ENCODE results near the gene PIGN.

PIGN gene

DNA sequence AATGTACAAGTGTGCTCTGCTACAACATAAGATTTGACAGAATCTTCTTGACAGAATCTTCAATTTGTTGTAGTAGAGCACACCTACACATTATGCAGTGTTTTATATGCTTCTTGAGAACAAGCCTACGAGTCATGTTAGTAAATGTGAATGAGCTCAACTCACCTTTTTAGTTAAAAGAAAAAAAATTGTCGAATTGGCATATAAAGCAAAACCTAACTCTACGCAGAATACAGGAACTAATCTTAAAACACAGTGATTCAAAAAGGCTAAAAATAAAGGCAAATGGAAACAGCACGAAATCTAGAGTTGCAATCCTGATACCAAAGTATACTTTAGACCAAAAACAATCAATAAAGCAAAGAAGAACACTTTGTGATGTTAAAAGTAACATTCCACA, 87.9 kb downstream of the PIGN start:
- Histone ChIP-seq H3K9ac (no peak overlapping the region), H3K4me2 (no peak overlapping the region), H2AFZ (ENCODE audit: low read depth) (no peak overlapping the region), H3K4me1 (ENCODE audit: low read depth, poor library complexity, severe bottlenecking) (no peaks in the 10 kb centered on the region), H4K20me1 (ENCODE audit: insufficient read depth) (no peaks in the 10 kb centered on the region), H3K4me3 (IDR thresholded peaks at IDR 0.05; ENCODE audit: insufficient read depth, low read depth, low read length) (no peak overlapping the region), H3K27ac (no peak overlapping the region), H3K36me3 (ENCODE audit: insufficient read depth) (no peaks in the 10 kb centered on the region), H3K79me2 (ENCODE audit: insufficient read depth, low read depth) (no peaks in the 10 kb centered on the region), H3K27me3 (ENCODE audit: insufficient read depth, low read depth) (no peaks in the 10 kb centered on the region)
- TF ChIP-seq, protein P1, sequence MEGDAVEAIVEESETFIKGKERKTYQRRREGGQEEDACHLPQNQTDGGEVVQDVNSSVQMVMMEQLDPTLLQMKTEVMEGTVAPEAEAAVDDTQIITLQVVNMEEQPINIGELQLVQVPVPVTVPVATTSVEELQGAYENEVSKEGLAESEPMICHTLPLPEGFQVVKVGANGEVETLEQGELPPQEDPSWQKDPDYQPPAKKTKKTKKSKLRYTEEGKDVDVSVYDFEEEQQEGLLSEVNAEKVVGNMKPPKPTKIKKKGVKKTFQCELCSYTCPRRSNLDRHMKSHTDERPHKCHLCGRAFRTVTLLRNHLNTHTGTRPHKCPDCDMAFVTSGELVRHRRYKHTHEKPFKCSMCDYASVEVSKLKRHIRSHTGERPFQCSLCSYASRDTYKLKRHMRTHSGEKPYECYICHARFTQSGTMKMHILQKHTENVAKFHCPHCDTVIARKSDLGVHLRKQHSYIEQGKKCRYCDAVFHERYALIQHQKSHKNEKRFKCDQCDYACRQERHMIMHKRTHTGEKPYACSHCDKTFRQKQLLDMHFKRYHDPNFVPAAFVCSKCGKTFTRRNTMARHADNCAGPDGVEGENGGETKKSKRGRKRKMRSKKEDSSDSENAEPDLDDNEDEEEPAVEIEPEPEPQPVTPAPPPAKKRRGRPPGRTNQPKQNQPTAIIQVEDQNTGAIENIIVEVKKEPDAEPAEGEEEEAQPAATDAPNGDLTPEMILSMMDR (conservative IDR thresholded peaks at IDR 0.05; ENCODE audit: low read depth, low read length), result no peak

DNA sequence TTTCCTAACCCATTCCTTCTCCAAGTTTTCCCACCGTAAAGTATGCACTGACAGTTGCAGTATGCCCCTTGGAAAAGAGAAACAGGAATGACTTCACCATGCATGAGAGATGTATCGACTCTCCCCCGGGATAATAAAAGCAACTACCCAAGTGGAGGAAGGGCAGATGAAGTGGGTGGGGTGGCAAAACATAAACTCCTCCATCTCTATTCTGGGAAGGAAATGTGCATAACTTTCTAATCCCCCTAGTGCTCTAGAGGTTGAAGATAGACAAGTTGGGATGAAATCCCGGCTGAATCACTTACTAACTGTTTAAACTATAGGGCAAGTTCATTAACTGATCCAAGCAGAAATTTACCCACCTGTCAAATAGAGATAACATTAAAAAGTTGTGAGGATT, 89.2 kb downstream of the PIGN start:
- Histone ChIP-seq H3K4me2 (no peak overlapping the region), H3K9ac (no peak overlapping the region), H3K4me1 (ENCODE audit: low read depth, poor library complexity, severe bottlenecking) (no peaks in the 10 kb centered on the region), H4K20me1 (ENCODE audit: insufficient read depth) (no peaks in the 10 kb centered on the region), H2AFZ (ENCODE audit: low read depth) (no peak overlapping the region), H3K27ac (no peak overlapping the region), H3K36me3 (ENCODE audit: insufficient read depth) (no peaks in the 10 kb centered on the region), H3K27me3 (ENCODE audit: insufficient read depth, low read depth) (no peaks in the 10 kb centered on the region), H3K4me3 (IDR thresholded peaks at IDR 0.05; ENCODE audit: insufficient read depth, low read depth, low read length) (no peak overlapping the region), H3K79me2 (ENCODE audit: insufficient read depth, low read depth) (no peaks in the 10 kb centered on the region)
- TF ChIP-seq, protein P1 (conservative IDR thresholded peaks at IDR 0.05; ENCODE audit: low read depth, low read length), result no peak

DNA sequence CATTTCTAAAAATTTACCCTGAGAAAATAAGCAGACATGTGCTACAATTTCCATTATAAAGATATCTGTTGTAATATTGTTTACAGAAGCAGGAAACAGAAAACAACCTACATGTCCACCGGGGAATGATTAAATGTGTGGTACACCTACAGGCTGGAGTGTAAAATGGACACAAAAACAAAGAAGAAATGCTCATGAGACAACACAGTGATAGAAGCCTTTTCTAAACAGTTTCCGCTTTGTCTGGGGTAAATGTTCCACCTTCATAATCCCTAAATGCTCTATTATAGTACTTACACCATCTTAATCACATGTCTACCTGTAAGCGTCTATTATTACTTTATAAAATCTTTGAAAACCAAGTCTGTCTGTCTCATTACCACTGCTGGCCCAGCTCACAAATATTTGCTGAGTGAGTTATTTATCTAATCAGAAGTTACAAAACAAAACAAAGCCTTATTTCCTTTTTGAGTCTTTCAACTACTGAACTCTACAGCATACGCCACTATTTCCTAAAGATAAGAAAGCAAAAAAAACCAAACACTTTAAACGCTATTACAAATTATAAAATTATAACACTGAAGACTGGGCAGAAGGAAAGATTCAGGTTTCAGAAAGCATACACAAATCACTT, 95.3 kb downstream of the PIGN start:
- Histone ChIP-seq H2AFZ (ENCODE audit: low read depth) (no peak overlapping the region), H3K27ac (no peak overlapping the region), H3K4me2 (no peak overlapping the region), H3K4me1 (ENCODE audit: low read depth, poor library complexity, severe bottlenecking) (no peaks in the 10 kb centered on the region), H3K9ac (no peak overlapping the region), H3K27me3 (ENCODE audit: insufficient read depth, low read depth) (no peaks in the 10 kb centered on the region), H3K79me2 (ENCODE audit: insufficient read depth, low read depth) (no peaks in the 10 kb centered on the region), H3K4me3 (IDR thresholded peaks at IDR 0.05; ENCODE audit: insufficient read depth, low read depth, low read length) (no peak overlapping the region), H4K20me1 (ENCODE audit: insufficient read depth) (no peaks in the 10 kb centered on the region), H3K36me3 (ENCODE audit: insufficient read depth) (no peaks in the 10 kb centered on the region)
- TF ChIP-seq, protein P1 (conservative IDR thresholded peaks at IDR 0.05; ENCODE audit: low read depth, low read length), result no peak

DNA sequence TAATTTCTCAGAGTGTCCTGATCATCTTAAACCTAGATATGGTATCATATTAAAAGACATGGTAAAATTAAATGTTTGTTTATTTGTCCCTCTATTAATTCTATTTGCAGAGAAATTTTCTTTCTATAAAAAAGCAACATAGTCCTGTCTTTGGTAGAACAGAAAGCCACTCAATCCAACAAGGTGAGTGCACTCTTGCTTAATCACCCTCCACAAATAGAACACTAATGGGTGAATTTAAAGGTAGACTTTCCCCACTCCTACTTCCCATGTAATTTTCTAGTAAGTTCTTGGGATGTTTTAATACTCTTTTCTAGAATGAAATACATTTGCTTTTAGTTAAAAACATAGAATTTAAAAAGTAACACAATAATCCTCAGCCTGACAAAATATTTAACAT, 97.7 kb downstream of the PIGN start:
- H3K36me3 ChIP-seq (ENCODE audit: insufficient read depth), result no peaks in the 10 kb centered on the region
- no peaks in the 10 kb centered on the region for H3K79me2 ChIP-seq (ENCODE audit: insufficient read depth, low read depth)
- H3K27me3 ChIP-seq (ENCODE audit: insufficient read depth, low read depth), result no peaks in the 10 kb centered on the region
- H3K27ac ChIP-seq, result no peak overlapping the region
- H3K4me2 ChIP-seq, result no peak overlapping the region
- H3K4me3 ChIP-seq (IDR thresholded peaks at IDR 0.05; ENCODE audit: insufficient read depth, low read depth, low read length), result no peak overlapping the region
- TF ChIP-seq, protein P1 (conservative IDR thresholded peaks at IDR 0.05; ENCODE audit: low read depth, low read length), result no peak
- no peak overlapping the region for H2AFZ ChIP-seq (ENCODE audit: low read depth)
- H4K20me1 ChIP-seq (ENCODE audit: insufficient read depth), result no peaks in the 10 kb centered on the region
- H3K9ac ChIP-seq, result no peak overlapping the region
- H3K4me1 ChIP-seq (ENCODE audit: low read depth, poor library complexity, severe bottlenecking), result no peaks in the 10 kb centered on the region

Measured in KMS-11 (cell line).